SU-DHL-6 (cell line): Measurements from ENCODE around the gene COL25A1.

Experiments used
- H2AFZ ChIP-seq: fragments of 200-600 bp; sonication (generic); 2 replicates; pipeline ENCODE4 v1.6.1; 2014; ENCODE audit warnings: low read depth, mild to moderate bottlenecking, moderate library complexity, mixed read lengths, antibody characterized with exemption, low read length; ENCODE audit not compliant: severe bottlenecking
- H3F3A ChIP-seq: fragments of 200-600 bp; shearing (Covaris generic); 2 replicates; pipeline ENCODE4 v1.6.0; 2016; ENCODE audit warnings: antibody characterized with exemption, mild to moderate bottlenecking; ENCODE audit not compliant: insufficient read depth
- H3K27ac ChIP-seq: fragments of 200-600 bp; sonication (generic); 2 replicates; pipeline ENCODE4 v1.5.1; 2016; ENCODE audit warnings: low read depth, mild to moderate bottlenecking, low read length, moderate library complexity, mixed read lengths
- H3K27me3 ChIP-seq: fragments of 200-600 bp; sonication (generic), shearing (Covaris generic); 2 replicates; pipeline ENCODE4 v1.6.0; 2014; ENCODE audit warnings: mild to moderate bottlenecking, low read length
- H3K36me3 ChIP-seq: fragments of 200-600 bp; sonication (generic); 2 replicates; pipeline ENCODE4 v1.6.1; 2014; ENCODE audit warnings: mild to moderate bottlenecking, low read length, mixed read lengths
- H3K4me2 ChIP-seq: fragments of 300-600, 200-600 bp; shearing (Covaris generic), sonication (generic); 2 replicates; pipeline ENCODE4 v1.6.0; 2014; ENCODE audit warnings: low read length, low read depth, mild to moderate bottlenecking; ENCODE audit not compliant: poor library complexity, severe bottlenecking
- H3K4me3 ChIP-seq: fragments of 200-600 bp; sonication (generic); 2 replicates; pipeline ENCODE4 v1.5.1; 2014; ENCODE audit warnings: antibody characterized with exemption, low read length, mild to moderate bottlenecking, mixed read lengths; ENCODE audit not compliant: insufficient read depth, poor library complexity, severe bottlenecking
- H3K79me2 ChIP-seq: fragments of 200-600 bp; sonication (generic); 2 replicates; pipeline ENCODE4 v1.6.1; 2014; ENCODE audit warnings: mild to moderate bottlenecking, low read length, moderate library complexity; ENCODE audit not compliant: insufficient read depth
- H3K9ac ChIP-seq: fragments of 200-600 bp; sonication (generic); 2 replicates; pipeline ENCODE4 v1.7.0; 2014; ENCODE audit warnings: mild to moderate bottlenecking, low read length
- H3K9me2 ChIP-seq: fragments of 200-600 bp; sonication (generic); replicated peaks from 2 replicates; pipeline ENCODE4 v1.6.1; 2014; ENCODE audit warnings: low read length; ENCODE audit not compliant: insufficient read depth
- H3K9me3 ChIP-seq: fragments of 200-600 bp; sonication (generic); 2 replicates; pipeline ENCODE4 v1.6.1; 2014; ENCODE audit warnings: low read length, mixed read lengths; ENCODE audit not compliant: insufficient read depth
- H4K20me1 ChIP-seq: fragments of 200-600 bp; sonication (generic); 2 replicates; pipeline ENCODE4 v1.6.1; 2014; ENCODE audit warnings: low read depth, mild to moderate bottlenecking, antibody characterized with exemption, low read length, moderate library complexity, mixed read lengths
- CTCF ChIP-seq: fragments of 200-600 bp; sonication (generic); IDR thresholded peaks from one replicate; pipeline ENCODE4 v1.5.1; 2017; ENCODE audit warnings: antibody characterized with exemption, mild to moderate bottlenecking, low read length, moderate library complexity; ENCODE audit not compliant: insufficient read depth, poor library complexity, severe bottlenecking
- EZH2phosphoT487 ChIP-seq: fragments of 200-600 bp; sonication (generic), shearing (Covaris generic); conservative IDR thresholded peaks from 2 replicates; pipeline ENCODE4 v1.6.1; 2018; ENCODE audit warnings: mild to moderate bottlenecking, antibody characterized with exemption, low read length, moderate library complexity, mixed read lengths

COL25A1 gene

GRCh38 chr4:109205186-109205585 is 97.3 kb downstream of the COL25A1 start:
- Histone ChIP-seq H3K27me3 (no peaks in the 10 kb centered on the region), H3K9me3 (no peaks in the 10 kb centered on the region), H2AFZ (no peak overlapping the region), H3F3A (no peaks in the 10 kb centered on the region), H3K36me3 (no peaks in the 10 kb centered on the region), H3K79me2 (no peaks in the 10 kb centered on the region), H3K9ac (no peak overlapping the region), H3K4me2 (no peak overlapping the region), H4K20me1 (no peaks in the 10 kb centered on the region), H3K27ac (no peak overlapping the region), H3K4me3 (no peak overlapping the region), H3K9me2 (no peaks in the 10 kb centered on the region)
- TF ChIP-seq EZH2phosphoT487, result no peak
- TF ChIP-seq CTCF, result no peak

GRCh38 chr4:109199585-109199984 is 102.9 kb downstream of the COL25A1 start:
- Histone ChIP-seq H3K4me2 (no peak overlapping the region), H3K79me2 (no peaks in the 10 kb centered on the region), H3F3A (no peaks in the 10 kb centered on the region), H3K36me3 (no peaks in the 10 kb centered on the region), H4K20me1 (no peaks in the 10 kb centered on the region), H3K4me3 (no peak overlapping the region), H2AFZ (no peak overlapping the region), H3K27ac (no peak overlapping the region), H3K9me2 (no peaks in the 10 kb centered on the region), H3K9ac (no peak overlapping the region), H3K27me3 (no peaks in the 10 kb centered on the region), H3K9me3 (no peaks in the 10 kb centered on the region)
- TF ChIP-seq EZH2phosphoT487, result no peak
- TF ChIP-seq CTCF, result no peak

GRCh38 chr4:109195646-109196045 is 106.8 kb downstream of the COL25A1 start:
- no peaks in the 10 kb centered on the region for H3K79me2 ChIP-seq
- H3K9me3 ChIP-seq, result no peaks in the 10 kb centered on the region
- H3K4me2 ChIP-seq, result no peak overlapping the region
- H4K20me1 ChIP-seq, result no peaks in the 10 kb centered on the region
- no peaks in the 10 kb centered on the region for H3K27me3 ChIP-seq
- H3K4me3 ChIP-seq, result no peak overlapping the region
- no peak overlapping the region for H3K9ac ChIP-seq
- no peak overlapping the region for H3K27ac ChIP-seq
- no peaks in the 10 kb centered on the region for H3K36me3 ChIP-seq
- TF ChIP-seq EZH2phosphoT487, result no peak
- TF ChIP-seq CTCF, result no peak
- H3K9me2 ChIP-seq, result no peaks in the 10 kb centered on the region
- H2AFZ ChIP-seq, result no peak overlapping the region
- no peaks in the 10 kb centered on the region for H3F3A ChIP-seq

GRCh38 chr4:109191216-109191615 is 111.2 kb downstream of the COL25A1 start:
- H3F3A ChIP-seq, result no peaks in the 10 kb centered on the region
- no peaks in the 10 kb centered on the region for H3K27me3 ChIP-seq
- H2AFZ ChIP-seq, result no peak overlapping the region
- H4K20me1 ChIP-seq, result no peaks in the 10 kb centered on the region
- H3K4me2 ChIP-seq, result no peak overlapping the region
- no peak overlapping the region for H3K27ac ChIP-seq
- H3K9me2 ChIP-seq, result no peaks in the 10 kb centered on the region
- no peak overlapping the region for H3K4me3 ChIP-seq
- H3K9ac ChIP-seq, result no peak overlapping the region
- no peak for TF ChIP-seq CTCF
- TF ChIP-seq EZH2phosphoT487, result no peak
- H3K79me2 ChIP-seq, result no peaks in the 10 kb centered on the region
- no peaks in the 10 kb centered on the region for H3K36me3 ChIP-seq
- H3K9me3 ChIP-seq, result no peaks in the 10 kb centered on the region
